Measurements from ENCODE around the gene ANAPC2.
"Not testable (repeated sequence)": the region's sequence is repeated elsewhere in the genome, so short reads cannot be mapped to it uniquely, and the experiment has no call there.

The ANAPC2 gene

GRCh38 chr9:137148242-137148641, 40.1 kb downstream of the ANAPC2 start:
- DNase-seq (ENCODE audit: low read depth in 4 of 4, low spot score in 1 of 4) = no peak

GRCh38 chr9:137147793-137148160, 40.6 kb downstream of the ANAPC2 start:
- DNase-seq (ENCODE audit: low read depth in 4 of 4, low spot score in 1 of 4) = no peak

GRCh38 chr9:137147091-137147792, 41.1 kb downstream of the ANAPC2 start:
- no peak for DNase-seq (ENCODE audit: low read depth in 4 of 4, low spot score in 1 of 4)

- no peak for DNase-seq (ENCODE audit: low read depth in 4 of 4, low spot score in 1 of 4)
Observed at GRCh38 chr9:137146527-137146918, 41.8 kb downstream of the ANAPC2 start.

GRCh38 chr9:137145731-137146526, 42.4 kb downstream of the ANAPC2 start:
- DNase-seq (ENCODE audit: low read depth in 4 of 4, low spot score in 1 of 4) = no peak

GRCh38 chr9:137143459-137143858, 44.9 kb downstream of the ANAPC2 start:
- no peak for DNase-seq (ENCODE audit: low read depth in 4 of 4, low spot score in 1 of 4)

- no peak for DNase-seq (ENCODE audit: low read depth in 4 of 4, low spot score in 1 of 4)
Observed at GRCh38 chr9:137141976-137142936, 46.1 kb downstream of the ANAPC2 start.

- no peak for DNase-seq (ENCODE audit: low read depth in 4 of 4, low spot score in 1 of 4)
Observed at GRCh38 chr9:137141050-137141810, 47.1 kb downstream of the ANAPC2 start.

GRCh38 chr9:137140151-137141012, 48.0 kb downstream of the ANAPC2 start:
- no peak for DNase-seq (ENCODE audit: low read depth in 4 of 4, low spot score in 1 of 4)

GRCh38 chr9:137139468-137140150, 48.8 kb downstream of the ANAPC2 start:
- DNase-seq (ENCODE audit: low read depth in 4 of 4, low spot score in 1 of 4) = no peak

GRCh38 chr9:137138722-137139467, 49.5 kb downstream of the ANAPC2 start, which contains the start of gene GRIN1:
TSS of gene GRIN1 (plus strand) at chr9:137139154. CDS start at chr9:137139487, 333 bp downstream.
- DNase-seq (ENCODE audit: low read depth in 4 of 4, low spot score in 1 of 4) = no peak

GRCh38 chr9:137138058-137138721, 50.2 kb downstream of the ANAPC2 start:
- no peak for DNase-seq (ENCODE audit: low read depth in 4 of 4, low spot score in 1 of 4)

GRCh38 chr9:137136881-137137607, 51.3 kb downstream of the ANAPC2 start:
- no peak for DNase-seq (ENCODE audit: low read depth in 4 of 4, low spot score in 1 of 4)

- DNase-seq (ENCODE audit: low read depth in 4 of 4, low spot score in 1 of 4) = no peak
Observed at GRCh38 chr9:137136261-137136880, 52.0 kb downstream of the ANAPC2 start.

GRCh38 chr9:137135154-137135553, 53.2 kb downstream of the ANAPC2 start:
- not testable (repeated sequence) for DNase-seq (ENCODE audit: low read depth in 4 of 4, low spot score in 1 of 4)

- DNase-seq (ENCODE audit: low read depth in 4 of 4, low spot score in 1 of 4) = no peak
Observed at GRCh38 chr9:137134191-137134590, 54.2 kb downstream of the ANAPC2 start.

Data from stimulated activated CD4-positive, alpha-beta T cell treated with anti-CD3 and anti-CD28 coated beads, Interleukin-1b, Interleukin-23, amount 100 ng/mL, for 24 hours (primary cell).